ENCODE measurements around the gene ACKR2. TPM values are rescaled to one million over a fixed set of nuclear protein-coding genes. Genes with fewer than 3 reads are reported as not detected.

Gene ACKR2
- total and polyA plus RNA-seq, 2 of the 13 experiments (the other 11 are each of a cell fraction or from before 2014, with no cell fraction given) = 1.1 to 1.9 TPM

- TF ChIP-seq, protein P1, sequence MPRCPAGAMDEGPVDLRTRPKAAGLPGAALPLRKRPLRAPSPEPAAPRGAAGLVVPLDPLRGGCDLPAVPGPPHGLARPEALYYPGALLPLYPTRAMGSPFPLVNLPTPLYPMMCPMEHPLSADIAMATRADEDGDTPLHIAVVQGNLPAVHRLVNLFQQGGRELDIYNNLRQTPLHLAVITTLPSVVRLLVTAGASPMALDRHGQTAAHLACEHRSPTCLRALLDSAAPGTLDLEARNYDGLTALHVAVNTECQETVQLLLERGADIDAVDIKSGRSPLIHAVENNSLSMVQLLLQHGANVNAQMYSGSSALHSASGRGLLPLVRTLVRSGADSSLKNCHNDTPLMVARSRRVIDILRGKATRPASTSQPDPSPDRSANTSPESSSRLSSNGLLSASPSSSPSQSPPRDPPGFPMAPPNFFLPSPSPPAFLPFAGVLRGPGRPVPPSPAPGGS (CRISPR knock-in tag; IDR thresholded peaks at IDR 0.05) = no peak
- no peak for TF ChIP-seq TRIM22 (IDR thresholded peaks at IDR 0.05)
- no peak for TF ChIP-seq JARID2 (CRISPR knock-in tag; IDR thresholded peaks at IDR 0.05; ENCODE audit: insufficient replicate concordance)
- TF ChIP-seq HDAC2 (CRISPR knock-in tag; IDR thresholded peaks at IDR 0.05) = no peak
- no peak for TF ChIP-seq ZNF670 (CRISPR knock-in tag; IDR thresholded peaks at IDR 0.05; ENCODE audit: borderline replicate concordance)
- TF ChIP-seq PHB2 (IDR thresholded peaks at IDR 0.05; ENCODE audit: partially characterized antibody) = no peak
- no peak for TF ChIP-seq ZNF407 (CRISPR knock-in tag; IDR thresholded peaks at IDR 0.05; ENCODE audit: not compliant biosample characterization)
- TF ChIP-seq SCMH1 (CRISPR knock-in tag; IDR thresholded peaks at IDR 0.05; ENCODE audit: borderline replicate concordance) = no peak
Observed at GRCh38 chr3:42763021-42763420, 46.2 kb upstream of the ACKR2 start (continued).
